GM23338 (cell line): ENCODE results near the gene USP35. TPM values are rescaled to one million over a fixed set of nuclear protein-coding genes. Genes with fewer than 3 reads are reported as not detected.

Experiments used
- ATAC-seq: fragments of 200-7000 bp; cut with Tn5 transposase; 3 replicates; pipeline ENCODE4 v1.9.1; 2020
- DNase-seq: peaks from one replicate; pipeline ENCODE4 v3.0.0-alpha.2; 2015; ENCODE audit warnings: low spot score
- H2AFZ ChIP-seq: fragments of 200-600 bp; sonication (generic); 2 replicates; pipeline ENCODE4 v1.8.0; 2016; ENCODE audit warnings: antibody characterized with exemption, mild to moderate bottlenecking, moderate library complexity
- H3F3A ChIP-seq: fragments of 200-600 bp; sonication (generic); replicated peaks from 2 replicates; pipeline ENCODE4 v1.8.0; 2017; ENCODE audit warnings: antibody characterized with exemption, mixed run types, low read depth
- H3K27ac ChIP-seq: fragments of 200-600 bp; sonication (generic); 2 replicates; pipeline ENCODE4 v1.6.1; 2016; ENCODE audit warnings: low read depth
- H3K27me3 ChIP-seq: fragments of 200-600 bp; sonication (generic); 2 replicates; pipeline ENCODE4 v1.8.0; 2016; ENCODE audit warnings: mild to moderate bottlenecking, mixed run types, moderate library complexity; ENCODE audit not compliant: insufficient read depth
- H3K36me3 ChIP-seq: fragments of 200-600 bp; sonication (generic); 2 replicates; pipeline ENCODE4 v1.8.0; 2016; ENCODE audit warnings: mild to moderate bottlenecking; ENCODE audit not compliant: insufficient read depth
- H3K4me1 ChIP-seq: fragments of 200-600 bp; sonication (generic); 2 replicates; pipeline ENCODE4 v1.8.0; 2016; ENCODE audit warnings: mild to moderate bottlenecking, moderate library complexity; ENCODE audit not compliant: insufficient read depth
- H3K4me2 ChIP-seq: fragments of 200-600 bp; sonication (generic); 2 replicates; pipeline ENCODE4 v1.7.1; 2017; ENCODE audit warnings: mixed run types
- H3K4me3 ChIP-seq: fragments of 200-600 bp; sonication (generic); 2 replicates; pipeline ENCODE4 v1.6.1; 2016; ENCODE audit warnings: mixed run types
- H3K79me2 ChIP-seq: fragments of 200-600 bp; sonication (generic); replicated peaks from 2 replicates; pipeline ENCODE4 v1.8.0; 2017; ENCODE audit warnings: mild to moderate bottlenecking; ENCODE audit not compliant: insufficient read depth
- H3K9me2 ChIP-seq: fragments of 200-600 bp; sonication (generic); 2 replicates; pipeline ENCODE4 v1.8.0; 2017; ENCODE audit not compliant: insufficient read depth
- H4K20me1 ChIP-seq: fragments of 200-600 bp; sonication (generic); replicated peaks from 2 replicates; pipeline ENCODE4 v1.8.0; 2017; ENCODE audit warnings: mild to moderate bottlenecking; ENCODE audit not compliant: insufficient read depth
- H3K27ac Mint-ChIP-seq: 2 replicates; pipeline ENCODE4 v1.8.0; 2020; ENCODE audit warnings: inconsistent platforms, mild to moderate bottlenecking, moderate library complexity, mixed read lengths
- H3K27me3 Mint-ChIP-seq: 3 replicates; pipeline ENCODE4 v1.8.0; 2022; ENCODE audit warnings: low read depth, mild to moderate bottlenecking, moderate library complexity, mixed read lengths, inconsistent platforms; ENCODE audit not compliant: insufficient read depth, poor library complexity
- H3K36me3 Mint-ChIP-seq: 3 replicates; pipeline ENCODE4 v1.8.0; 2021; ENCODE audit warnings: low read depth, mild to moderate bottlenecking, inconsistent platforms, moderate library complexity, mixed read lengths
- H3K4me1 Mint-ChIP-seq: 3 replicates; pipeline ENCODE4 v1.8.0; 2020; ENCODE audit warnings: mild to moderate bottlenecking, inconsistent platforms, mixed read lengths
- H3K4me3 Mint-ChIP-seq: 3 replicates; pipeline ENCODE4 v1.8.0; 2021; ENCODE audit warnings: moderate library complexity, mild to moderate bottlenecking, inconsistent platforms, mixed read lengths
- H3K9me3 Mint-ChIP-seq: 3 replicates; pipeline ENCODE4 v1.8.0; 2020; ENCODE audit warnings: moderate library complexity, mild to moderate bottlenecking, inconsistent platforms, mixed read lengths
- CREB1 ChIP-seq: fragments of 250-450 bp; sonication (Bioruptor Pico); IDR thresholded peaks from 2 replicates; pipeline ENCODE4 v1.5.0; 2020; ENCODE audit warnings: low read depth, mild to moderate bottlenecking, moderate library complexity
- CTCF ChIP-seq, 2 experiments: fragments of 200-600 bp in 1 of 2; sonication (generic) in 1 of 2; conservative IDR thresholded peaks; 2 replicates each; pipeline versions ENCODE4 v1.5.1 to v1.6.1; 2016 to 2017; ENCODE audit warnings: antibody characterized with exemption in 2 of 2, low read depth in 2 of 2, mild to moderate bottlenecking in 2 of 2, moderate library complexity in 1 of 2
- ETS1 ChIP-seq: IDR thresholded peaks from 2 replicates; pipeline ENCODE4 v1.6.1; 2016; ENCODE audit warnings: antibody characterized with exemption
- EZH2 ChIP-seq: fragments of 200-600 bp; sonication (generic); IDR thresholded peaks from one replicate; pipeline ENCODE4 v1.8.0; 2017; ENCODE audit warnings: antibody characterized with exemption, mild to moderate bottlenecking, low read depth; ENCODE audit not compliant: unreplicated experiment
- EZH2phosphoT487 ChIP-seq: fragments of 200-600 bp; sonication (generic); IDR thresholded peaks from one replicate; pipeline ENCODE4 v1.8.1; 2018; ENCODE audit warnings: antibody characterized with exemption; ENCODE audit not compliant: unreplicated experiment
- JUNB ChIP-seq: IDR thresholded peaks from one replicate; pipeline ENCODE4 v1.6.1; 2016; ENCODE audit warnings: antibody characterized with exemption; ENCODE audit not compliant: unreplicated experiment
- NANOG ChIP-seq: IDR thresholded peaks from 2 replicates; pipeline ENCODE4 v1.6.1; 2016; ENCODE audit warnings: antibody characterized with exemption, borderline replicate concordance
- REST ChIP-seq: IDR thresholded peaks from one replicate; pipeline ENCODE4 v1.6.1; 2018; ENCODE audit warnings: antibody characterized with exemption; ENCODE audit not compliant: unreplicated experiment
- ZNF114 ChIP-seq: fragments of 250-450 bp; sonication (Bioruptor Pico); IDR thresholded peaks from 2 replicates; pipeline ENCODE4 v1.5.0; 2020; ENCODE audit warnings: mild to moderate bottlenecking, moderate library complexity
- ZNF331 ChIP-seq: fragments of 250-450 bp; sonication (Bioruptor Pico); IDR thresholded peaks from 2 replicates; pipeline ENCODE4 v1.5.0; 2020; ENCODE audit warnings: low read depth, mild to moderate bottlenecking, moderate library complexity
- ZNF462 ChIP-seq: fragments of 250-450 bp; sonication (Bioruptor Pico); IDR thresholded peaks from 2 replicates; pipeline ENCODE4 v1.5.0; 2020; ENCODE audit warnings: mild to moderate bottlenecking, moderate library complexity
- polyA plus RNA-seq: library from polyadenylated mRNA; unstranded; fragments of >200 nt; fragmentation: Nextera tagmentation; extraction: Ambion mirVana; gene quantifications from 2 replicates; pipeline ENCODE4 v1.2.1, GENCODE V29; 2016
- total RNA-seq: library from RNA; depleted of rRNA; stranded (reverse); fragments of >200 nt; shearing (Covaris generic); gene quantifications from 2 replicates; pipeline ENCODE4 v1.2.3, GENCODE V29; 2014

Gene USP35
- total and polyA plus RNA-seq, 2 experiments from 2014 or later, result 2.5 to 10.7 TPM

- TF ChIP-seq ZNF462 (CRISPR knock-in tag) (no peak), NANOG (no peak), EZH2 (no peak), CREB1 (CRISPR knock-in tag) (no peak), ZNF331 (CRISPR knock-in tag) (no peak), JUNB (no peak)
Measured at GRCh38 chr11:78229106-78229505, 40.4 kb downstream of the USP35 start (continued).

- H3K27me3 Mint-ChIP-seq, result no peaks in the 10 kb centered on the region
- H3K27me3 ChIP-seq, result no peaks in the 10 kb centered on the region
- no peaks in the 10 kb centered on the region; the same call in 1 of the 2 replicates for H3K4me1 ChIP-seq
- no peak overlapping the region for H3K27ac ChIP-seq
- H4K20me1 ChIP-seq, result no peaks in the 10 kb centered on the region
- DNase-seq, result no peak
- no peaks in the 10 kb centered on the region for H3K9me2 ChIP-seq
- no peak overlapping the region for H3K4me3 ChIP-seq
- no peak overlapping the region for H3K4me2 ChIP-seq
- no peaks in the 10 kb centered on the region for H3K9me3 Mint-ChIP-seq
- H3K4me1 Mint-ChIP-seq, result no peaks in the 10 kb centered on the region; the same call in 2 of the 3 replicates
- no peaks in the 10 kb centered on the region for H3K79me2 ChIP-seq
- H3K27ac Mint-ChIP-seq, result no peak overlapping the region
- H3K36me3 Mint-ChIP-seq, result no peaks in the 10 kb centered on the region; the same call in 2 of the 3 replicates
- no peak overlapping the region for H3K4me3 Mint-ChIP-seq
- H3F3A ChIP-seq, result no peaks in the 10 kb centered on the region
- H3K36me3 ChIP-seq, result no peaks in the 10 kb centered on the region
- no peak for ATAC-seq
- no peak overlapping the region for H2AFZ ChIP-seq
- no peak for TF ChIP-seq ETS1
- TF ChIP-seq JUNB, result no peak
- TF ChIP-seq CTCF (conservative IDR thresholded peaks at IDR 0.05; ENCODE audit: low read depth in 2 of 2), result no peak
- no peak for TF ChIP-seq EZH2phosphoT487
- TF ChIP-seq ZNF114 (CRISPR knock-in tag), result no peak
- TF ChIP-seq REST, result no peak
- no peak for TF ChIP-seq CREB1 (CRISPR knock-in tag)
- TF ChIP-seq ZNF331 (CRISPR knock-in tag), result no peak
- no peak for TF ChIP-seq EZH2
Measured at GRCh38 chr11:78230161-78230877, 41.6 kb downstream of the USP35 start.
